Kidney capillary endothelial cell (primary cell): Measurements from ENCODE around the gene SKAP1.

ENCODE experiments used
- DNase-seq: peaks from one replicate; pipeline ENCODE4 v3.0.0-alpha.2; 2018; ENCODE audit warnings: low spot score

The SKAP1 gene

DNA sequence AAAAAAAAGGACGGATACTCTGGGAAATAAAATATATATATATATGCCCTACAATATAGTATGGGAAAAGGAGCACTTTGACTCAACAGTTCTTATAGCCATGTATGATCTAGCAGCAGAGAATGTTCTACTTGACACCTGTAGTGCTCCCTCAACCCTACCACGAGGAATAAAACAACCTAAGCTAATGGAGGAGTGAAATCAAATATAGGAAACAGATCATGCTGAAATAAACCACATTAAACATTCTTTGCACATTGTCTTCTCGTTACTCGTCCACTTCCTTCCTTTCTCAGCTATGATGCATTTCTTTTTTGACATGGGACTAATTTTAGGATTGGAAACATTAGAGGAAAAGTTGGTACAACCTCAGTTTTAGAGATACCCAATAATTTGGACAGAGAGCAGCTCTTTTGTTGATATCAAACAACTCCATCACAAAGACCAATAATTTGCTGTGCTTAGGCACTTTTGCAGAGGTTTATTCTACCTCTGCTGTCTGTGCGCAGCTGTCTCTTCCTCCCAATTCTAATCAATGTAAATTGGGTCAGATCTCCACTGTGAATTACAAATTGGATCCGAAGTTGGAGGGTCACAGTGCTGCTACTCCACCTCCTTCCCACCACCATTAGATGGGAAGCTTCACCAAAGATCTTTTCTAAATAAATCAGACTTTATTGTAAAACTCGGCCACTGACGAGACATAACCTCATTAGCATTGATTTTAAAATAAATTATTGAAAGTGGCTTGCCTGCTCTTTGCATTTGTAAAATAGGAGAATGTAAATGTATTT, 256.6 kb downstream of the SKAP1 start:
- no peak for DNase-seq

- no peak for DNase-seq
Observed at GRCh38 chr17:48169926-48170325, 260.1 kb downstream of the SKAP1 start.

- no peak for DNase-seq
Observed at GRCh38 chr17:48163809-48164208, 266.2 kb downstream of the SKAP1 start.

DNA sequence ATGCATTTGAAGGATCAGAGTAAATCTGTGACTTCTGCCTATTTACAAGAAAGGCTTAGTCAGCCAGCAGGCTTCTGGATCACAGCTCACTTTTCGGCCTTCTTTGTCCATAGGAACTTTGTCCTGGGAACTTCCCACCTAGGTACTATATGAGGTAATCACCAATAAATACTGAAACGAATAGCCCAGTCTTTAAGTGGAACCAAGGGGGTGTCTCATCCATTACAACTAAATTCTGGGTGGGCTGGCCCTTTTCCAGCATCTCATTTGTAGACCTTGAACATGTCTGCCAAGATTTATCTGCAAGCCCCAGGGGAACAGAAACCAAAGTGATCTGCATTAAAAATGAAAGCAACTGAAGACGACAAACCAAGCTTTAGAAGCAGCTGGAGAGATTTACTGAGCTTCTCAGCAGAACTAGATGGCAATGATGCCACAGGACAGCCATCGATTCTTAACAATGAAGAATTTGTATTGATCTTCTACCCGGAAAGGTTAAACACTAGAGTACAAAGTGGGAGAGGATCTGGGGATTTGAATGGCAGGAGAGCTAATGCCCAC, 267.0 kb downstream of the SKAP1 start:
- no peak for DNase-seq

GRCh38 chr17:48162306-48162934, 267.6 kb downstream of the SKAP1 start:
- no peak for DNase-seq

GRCh38 chr17:48161127-48161905, 268.7 kb downstream of the SKAP1 start:
- no peak for DNase-seq

GRCh38 chr17:48160177-48161081, 269.6 kb downstream of the SKAP1 start:
- DNase-seq = no peak

DNA sequence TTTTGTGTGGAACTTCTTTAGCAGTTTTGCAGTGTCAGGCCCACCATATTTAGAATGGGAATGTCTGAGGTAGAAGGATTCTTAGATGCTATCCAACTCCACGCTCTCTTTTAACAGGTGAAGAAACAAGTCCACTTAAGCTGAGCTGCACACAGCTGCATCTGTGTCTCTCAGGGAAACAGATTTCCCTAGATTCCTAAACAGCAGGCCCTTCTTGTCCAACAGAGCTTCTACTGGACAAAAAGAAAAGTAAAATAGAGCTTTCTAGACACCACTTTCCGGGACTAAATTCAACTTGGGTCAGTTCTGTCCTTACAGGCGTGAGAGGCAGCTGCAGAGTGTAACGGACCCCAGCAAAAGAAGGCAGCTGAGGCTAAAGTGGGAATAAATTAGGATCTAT, 270.8 kb downstream of the SKAP1 start:
- no peak for DNase-seq

GRCh38 chr17:48155889-48156611, 274.0 kb downstream of the SKAP1 start:
- DNase-seq = no peak

DNA sequence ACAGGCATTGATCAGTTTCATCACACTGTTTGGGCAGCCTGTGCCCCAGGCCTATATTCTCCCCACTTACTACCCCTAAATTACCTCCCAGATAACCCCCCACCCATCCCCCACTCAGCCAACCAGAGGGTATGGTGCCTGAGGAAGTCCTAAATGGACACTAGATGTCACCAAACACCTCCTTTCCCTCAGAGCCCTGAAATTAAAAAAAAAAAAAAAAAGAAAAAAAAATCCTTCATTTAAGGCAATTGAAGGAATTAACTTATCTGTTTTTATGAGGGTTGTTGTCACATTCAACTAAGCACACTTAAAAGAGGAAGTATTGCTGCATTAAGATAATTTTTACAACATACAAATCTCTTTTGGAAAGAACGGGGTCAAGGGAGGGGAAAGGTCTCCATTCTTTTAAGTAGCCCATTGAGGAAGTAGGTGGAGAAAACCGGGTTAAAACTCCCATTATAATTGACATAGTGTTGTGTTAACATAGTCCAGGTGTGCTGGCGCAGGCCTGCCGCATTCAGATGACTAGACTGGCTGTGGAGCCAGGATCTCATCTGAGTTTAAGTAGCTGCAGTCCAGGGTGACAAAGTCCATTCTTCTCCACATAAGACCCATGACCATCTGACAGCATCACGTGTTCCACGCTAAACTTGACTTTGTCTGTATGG, 276.2 kb downstream of the SKAP1 start:
- peak; percentile 22 for DNase-seq

- DNase-seq = no peak
Observed at GRCh38 chr17:48152289-48152688, 277.7 kb downstream of the SKAP1 start.

GRCh38 chr17:48151220-48151619, 278.8 kb downstream of the SKAP1 start:
- no peak for DNase-seq

DNA sequence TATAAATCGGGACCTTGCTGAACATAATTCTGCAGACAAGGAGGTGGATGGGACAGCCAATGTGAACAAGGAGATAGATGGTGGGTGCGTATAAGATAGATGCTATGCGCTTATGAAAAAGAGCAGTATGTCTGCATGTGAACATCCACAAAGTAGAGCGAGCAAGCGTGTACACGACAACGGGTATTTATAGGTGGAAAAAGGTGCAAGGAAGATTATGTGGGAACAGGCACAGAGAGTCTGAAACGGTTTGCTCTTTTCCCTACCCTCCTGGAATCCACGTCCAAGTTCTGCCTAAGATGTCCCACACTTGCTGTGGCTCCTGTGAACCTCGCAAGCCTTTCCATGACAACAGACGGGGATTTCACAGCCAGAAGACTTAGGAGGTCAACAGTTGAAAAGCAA, 279.4 kb downstream of the SKAP1 start:
- DNase-seq = no peak

GRCh38 chr17:48149787-48150463, 280.1 kb downstream of the SKAP1 start:
- no peak for DNase-seq

- DNase-seq = no peak
Observed at GRCh38 chr17:48148854-48149786, 280.9 kb downstream of the SKAP1 start.

- no peak for DNase-seq
Observed at GRCh38 chr17:48148029-48148770, 281.8 kb downstream of the SKAP1 start.

DNA sequence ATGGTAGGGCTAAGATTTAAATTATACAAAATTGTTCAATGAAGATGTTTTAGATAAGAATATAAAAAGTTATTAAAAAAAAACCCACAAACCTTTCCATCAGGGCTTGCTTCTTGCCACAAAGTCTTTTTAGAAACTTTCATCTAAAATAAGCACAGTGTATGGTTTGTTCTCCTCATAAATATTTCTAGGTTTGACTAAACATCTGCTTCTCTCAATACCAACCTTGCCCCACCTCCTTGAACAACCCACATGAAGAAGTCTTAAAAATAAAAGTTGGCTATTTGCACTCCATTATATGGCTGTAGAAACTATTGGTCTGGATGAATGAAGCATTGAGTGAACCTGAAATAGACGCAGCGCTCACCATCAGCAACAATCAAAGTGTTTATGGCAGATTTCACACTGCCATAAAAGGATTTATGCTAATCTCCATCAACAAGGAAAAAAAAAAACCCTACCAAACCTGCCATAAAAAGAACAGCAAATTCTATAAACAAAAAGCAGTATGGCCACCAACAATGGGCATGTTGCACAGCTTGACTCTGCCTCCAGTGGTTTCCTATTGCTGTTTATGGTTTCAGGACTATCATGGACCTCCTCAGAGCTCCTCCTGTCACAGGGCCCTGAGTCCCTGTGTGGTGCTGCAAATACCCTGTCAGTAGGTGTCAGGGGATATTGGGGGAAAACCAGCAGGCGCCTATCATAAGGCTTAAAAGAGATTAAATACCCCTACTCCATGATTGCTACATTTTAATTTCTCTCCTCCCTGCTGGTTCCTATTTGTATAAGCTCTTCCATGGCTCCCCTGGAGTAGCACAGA, 284.8 kb downstream of the SKAP1 start:
- DNase-seq = no peak
